Nephron (organoid): ENCODE measurements around the gene ARHGAP12.
A peak's percentile ranks its signal among the peaks of the same experiment; 100 is the strongest.

Experiments
- H3K27ac Mint-ChIP-seq, 3 experiments: 2 replicates each; pipeline ENCODE4 v1.8.0; 2020; ENCODE audit warnings: mixed read lengths in 3 of 3, mild to moderate bottlenecking in 2 of 3, moderate library complexity in 1 of 3
- H3K27me3 Mint-ChIP-seq: 2 replicates; pipeline ENCODE4 v1.8.0; 2021; ENCODE audit warnings: low read depth, mild to moderate bottlenecking, moderate library complexity, mixed read lengths
- H3K36me3 Mint-ChIP-seq: 2 replicates; pipeline ENCODE4 v1.8.0; 2020; ENCODE audit warnings: low read depth, mixed read lengths
- H3K4me1 Mint-ChIP-seq: 2 replicates; pipeline ENCODE4 v1.8.0; 2020; ENCODE audit warnings: mixed read lengths
- H3K4me3 Mint-ChIP-seq, 3 experiments: 2 replicates each; pipeline ENCODE4 v1.8.0; 2020; ENCODE audit warnings: mild to moderate bottlenecking in 3 of 3, mixed read lengths in 3 of 3, moderate library complexity in 2 of 3
- H3K9me3 Mint-ChIP-seq: 2 replicates; pipeline ENCODE4 v1.8.0; 2020; ENCODE audit warnings: mixed read lengths
- TF ChIP-seq, protein P1 (sequence below), 3 experiments: fragments of 200-600 bp; sonication (generic); IDR thresholded peaks; one replicate each; pipeline ENCODE4 v1.5.0; 2021; ENCODE audit warnings: antibody characterized with exemption in 3 of 3; ENCODE audit not compliant: unreplicated experiment in 3 of 3

Gene ARHGAP12, protein sequence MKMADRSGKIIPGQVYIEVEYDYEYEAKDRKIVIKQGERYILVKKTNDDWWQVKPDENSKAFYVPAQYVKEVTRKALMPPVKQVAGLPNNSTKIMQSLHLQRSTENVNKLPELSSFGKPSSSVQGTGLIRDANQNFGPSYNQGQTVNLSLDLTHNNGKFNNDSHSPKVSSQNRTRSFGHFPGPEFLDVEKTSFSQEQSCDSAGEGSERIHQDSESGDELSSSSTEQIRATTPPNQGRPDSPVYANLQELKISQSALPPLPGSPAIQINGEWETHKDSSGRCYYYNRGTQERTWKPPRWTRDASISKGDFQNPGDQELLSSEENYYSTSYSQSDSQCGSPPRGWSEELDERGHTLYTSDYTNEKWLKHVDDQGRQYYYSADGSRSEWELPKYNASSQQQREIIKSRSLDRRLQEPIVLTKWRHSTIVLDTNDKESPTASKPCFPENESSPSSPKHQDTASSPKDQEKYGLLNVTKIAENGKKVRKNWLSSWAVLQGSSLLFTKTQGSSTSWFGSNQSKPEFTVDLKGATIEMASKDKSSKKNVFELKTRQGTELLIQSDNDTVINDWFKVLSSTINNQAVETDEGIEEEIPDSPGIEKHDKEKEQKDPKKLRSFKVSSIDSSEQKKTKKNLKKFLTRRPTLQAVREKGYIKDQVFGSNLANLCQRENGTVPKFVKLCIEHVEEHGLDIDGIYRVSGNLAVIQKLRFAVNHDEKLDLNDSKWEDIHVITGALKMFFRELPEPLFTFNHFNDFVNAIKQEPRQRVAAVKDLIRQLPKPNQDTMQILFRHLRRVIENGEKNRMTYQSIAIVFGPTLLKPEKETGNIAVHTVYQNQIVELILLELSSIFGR

DNA sequence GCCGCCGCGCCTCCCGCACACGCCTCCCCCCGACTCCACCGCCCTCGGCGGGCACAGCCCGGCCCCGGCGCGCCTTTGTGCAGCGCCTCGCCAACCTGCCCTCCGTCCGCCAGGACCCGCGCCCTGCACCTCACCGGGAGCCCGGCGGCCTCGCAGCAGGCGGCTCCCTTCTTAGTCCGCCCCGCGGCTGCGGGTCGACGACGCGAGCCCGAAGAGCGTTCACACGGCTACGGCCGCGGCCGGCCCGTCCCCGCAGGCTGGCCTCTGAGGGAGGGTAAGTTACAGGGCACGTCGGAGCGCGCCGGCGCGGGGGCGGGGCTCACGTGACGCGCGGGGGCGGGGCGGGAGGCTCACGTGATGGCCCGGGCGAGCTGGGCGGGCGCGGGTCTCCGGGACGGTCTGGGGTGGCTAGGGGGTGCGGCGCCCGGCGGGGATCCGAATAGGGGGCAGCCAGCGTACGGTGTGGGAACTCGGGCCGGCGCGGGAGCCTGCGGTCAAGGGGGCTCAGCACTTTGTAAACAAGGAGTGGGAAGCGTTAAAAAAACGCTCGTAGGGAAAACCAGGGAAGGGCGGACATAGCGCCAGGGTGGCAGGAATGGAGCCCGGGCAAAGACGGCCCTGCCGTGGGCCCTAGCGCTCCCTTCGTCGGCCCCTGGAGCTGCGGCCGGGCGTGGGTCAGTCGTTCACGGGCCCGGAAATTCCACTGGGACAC is at the start of gene ARHGAP12:
Gene ARHGAP12, minus strand, starts transcription at position 283 of the 712 bp plus-strand sequence. CDS start 19,976 bp downstream, outside the sequence.
- Mint-ChIP-seq H3K27me3 (no peaks in the 10 kb centered on the region), H3K9me3 (peaks cover 2% of the 10 kb centered on the region), H3K4me3 (peak within 1 kb of the TSS; percentile 94 to 98 (median 97)), H3K4me1 (peaks cover 47% of the 10 kb centered on the region), H3K36me3 (no peaks in the 10 kb centered on the region), H3K27ac (peak within 1 kb of the TSS; percentile 80 to 95 (median 95))
- TF ChIP-seq, protein P1, sequence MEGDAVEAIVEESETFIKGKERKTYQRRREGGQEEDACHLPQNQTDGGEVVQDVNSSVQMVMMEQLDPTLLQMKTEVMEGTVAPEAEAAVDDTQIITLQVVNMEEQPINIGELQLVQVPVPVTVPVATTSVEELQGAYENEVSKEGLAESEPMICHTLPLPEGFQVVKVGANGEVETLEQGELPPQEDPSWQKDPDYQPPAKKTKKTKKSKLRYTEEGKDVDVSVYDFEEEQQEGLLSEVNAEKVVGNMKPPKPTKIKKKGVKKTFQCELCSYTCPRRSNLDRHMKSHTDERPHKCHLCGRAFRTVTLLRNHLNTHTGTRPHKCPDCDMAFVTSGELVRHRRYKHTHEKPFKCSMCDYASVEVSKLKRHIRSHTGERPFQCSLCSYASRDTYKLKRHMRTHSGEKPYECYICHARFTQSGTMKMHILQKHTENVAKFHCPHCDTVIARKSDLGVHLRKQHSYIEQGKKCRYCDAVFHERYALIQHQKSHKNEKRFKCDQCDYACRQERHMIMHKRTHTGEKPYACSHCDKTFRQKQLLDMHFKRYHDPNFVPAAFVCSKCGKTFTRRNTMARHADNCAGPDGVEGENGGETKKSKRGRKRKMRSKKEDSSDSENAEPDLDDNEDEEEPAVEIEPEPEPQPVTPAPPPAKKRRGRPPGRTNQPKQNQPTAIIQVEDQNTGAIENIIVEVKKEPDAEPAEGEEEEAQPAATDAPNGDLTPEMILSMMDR (IDR thresholded peaks at IDR 0.05; ENCODE audit: unreplicated experiment in 3 of 3), result no peak

DNA sequence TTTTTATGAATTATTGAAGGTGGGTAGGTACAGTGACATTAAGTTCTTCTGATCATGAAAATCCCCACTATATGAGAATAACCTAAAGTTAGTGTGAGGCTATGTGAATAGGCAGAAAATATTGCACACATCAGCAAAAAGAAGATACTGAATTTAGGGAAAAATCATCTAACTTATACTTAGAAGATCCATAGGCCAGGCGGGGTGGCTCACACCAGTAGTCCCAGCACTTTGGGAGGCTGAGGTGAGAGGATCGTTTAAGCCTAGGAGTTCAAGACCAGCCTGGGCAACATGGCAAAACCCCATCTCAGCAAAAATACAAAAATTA is 49.5 kb upstream of the ARHGAP12 start:
- no peak overlapping the region for H3K27ac Mint-ChIP-seq
- TF ChIP-seq, protein P1 (IDR thresholded peaks at IDR 0.05; ENCODE audit: unreplicated experiment in 3 of 3), result no peak
- no peak overlapping the region for H3K4me3 Mint-ChIP-seq
- no peaks in the 10 kb centered on the region for H3K27me3 Mint-ChIP-seq
- H3K36me3 Mint-ChIP-seq, result peaks cover 9% of the 10 kb centered on the region
- H3K9me3 Mint-ChIP-seq, result peaks cover 13% of the 10 kb centered on the region
- no peaks in the 10 kb centered on the region for H3K4me1 Mint-ChIP-seq

DNA sequence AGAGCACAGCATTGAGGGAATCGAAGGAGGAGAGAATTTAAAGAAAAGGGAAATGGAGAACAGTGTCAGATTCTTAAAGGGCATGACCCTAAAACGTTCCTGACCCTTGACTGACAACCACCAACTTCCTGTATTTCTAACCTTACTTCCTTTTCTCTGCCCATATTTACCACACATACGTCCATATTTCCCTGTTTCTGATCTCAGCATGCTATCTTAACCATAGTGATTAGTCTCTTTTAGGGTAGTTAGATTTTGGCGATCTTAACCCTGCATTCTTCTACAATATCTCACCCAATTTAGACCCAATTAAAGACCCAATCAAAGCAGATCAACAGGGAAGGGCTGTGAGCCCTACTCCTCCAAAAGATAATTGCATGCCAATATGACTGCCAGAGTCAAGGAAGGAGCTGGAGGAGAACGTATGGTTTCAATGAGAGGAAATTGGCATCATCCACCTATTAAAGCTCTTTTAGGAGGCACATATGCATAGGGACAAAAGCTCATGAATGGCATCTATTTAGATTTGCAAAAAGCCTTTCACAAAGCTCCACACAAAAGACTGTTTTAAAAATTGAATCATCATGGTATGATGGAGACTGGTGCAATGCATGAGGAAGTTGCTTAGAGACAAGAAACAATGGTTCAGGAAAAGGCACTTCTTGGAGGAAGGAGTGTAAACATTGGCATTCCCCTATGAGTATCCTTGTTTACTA is 49.0 kb upstream of the ARHGAP12 start:
- H3K4me1 Mint-ChIP-seq, result no peaks in the 10 kb centered on the region
- peaks cover 9% of the 10 kb centered on the region for H3K36me3 Mint-ChIP-seq

DNA sequence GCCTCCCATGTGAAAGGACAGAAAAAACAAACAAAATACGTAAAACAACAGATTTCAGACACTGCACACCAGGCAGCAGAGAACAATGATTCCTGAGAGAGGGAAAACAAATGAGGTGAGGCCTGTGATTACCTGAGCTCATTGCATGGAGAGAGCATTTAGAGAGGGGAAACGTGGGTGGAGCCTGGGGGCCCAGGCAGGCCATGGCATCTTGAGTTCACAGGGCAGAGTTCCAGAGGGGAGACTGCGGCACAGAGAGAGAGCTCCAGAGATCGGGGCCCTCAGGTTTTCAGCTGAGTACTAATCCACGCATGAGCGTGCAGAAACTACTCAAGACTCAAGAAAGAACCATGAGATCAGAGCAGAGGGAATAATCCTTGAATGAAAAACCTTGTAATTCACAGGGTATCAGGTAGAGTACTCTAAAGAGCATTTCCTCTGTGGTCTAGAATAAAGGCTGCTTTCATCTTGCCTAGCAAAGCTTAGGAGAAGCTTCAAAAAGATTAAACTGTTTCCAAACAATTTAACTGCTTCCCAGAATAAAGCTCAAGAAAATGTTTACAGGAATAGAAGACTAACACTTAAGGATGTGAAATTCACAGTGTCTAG is 46.6 kb upstream of the ARHGAP12 start:
- Mint-ChIP-seq H3K9me3 (peaks cover 11% of the 10 kb centered on the region), H3K27ac (peak overlapping the region in 1 of 3 experiments; percentile 20), H3K36me3 (peaks cover 9% of the 10 kb centered on the region), H3K27me3 (no peaks in the 10 kb centered on the region), H3K4me1 (no peaks in the 10 kb centered on the region), H3K4me3 (no peak overlapping the region)
- TF ChIP-seq, protein P1 (IDR thresholded peaks at IDR 0.05; ENCODE audit: unreplicated experiment in 3 of 3), result no peak

More for the DNA sequence above, 49.0 kb upstream of the ARHGAP12 start:
- Mint-ChIP-seq H3K9me3 (peaks cover 13% of the 10 kb centered on the region), H3K27ac (no peak overlapping the region), H3K27me3 (no peaks in the 10 kb centered on the region), H3K4me3 (no peak overlapping the region)
- TF ChIP-seq, protein P1 (IDR thresholded peaks at IDR 0.05; ENCODE audit: unreplicated experiment in 3 of 3), result no peak
